SK-N-MC (cell line): ENCODE data around the gene MAPK12.

Experiments
- DNase-seq: peaks from one replicate; pipeline ENCODE4 v3.0.0-alpha.2; 2011; ENCODE audit warnings: low read depth, low spot score
- H3K27ac ChIP-seq: fragments of 200-600 bp; sonication (generic); 2 replicates; pipeline ENCODE4 v1.5.1; 2016; ENCODE audit warnings: mixed run types
- H3K36me3 ChIP-seq: fragments of 200-600 bp; sonication (generic); 2 replicates; pipeline ENCODE4 v1.6.1; 2017; ENCODE audit warnings: antibody characterized with exemption, low read length, mixed read lengths; ENCODE audit not compliant: insufficient read depth
- H3K4me3 ChIP-seq: fragments of 200-600 bp; sonication (generic); 2 replicates; pipeline ENCODE4 v1.5.1; 2016
- H3K9ac ChIP-seq: fragments of 200-600 bp; sonication (generic); 2 replicates; pipeline ENCODE4 v1.8.0; 2017; ENCODE audit warnings: mixed run types, mixed read lengths; ENCODE audit not compliant: insufficient read length
- H3K9me3 ChIP-seq: fragments of 200-600 bp; sonication (generic); 2 replicates; pipeline ENCODE4 v1.6.1; 2017; ENCODE audit warnings: low read depth, mild to moderate bottlenecking, antibody characterized with exemption, low read length, moderate library complexity, mixed read lengths
- EZH2 ChIP-seq: fragments of 200-600 bp; sonication (generic); IDR thresholded peaks from one replicate; pipeline ENCODE4 v1.6.1; 2017; ENCODE audit warnings: antibody characterized with exemption
- FOXP2 ChIP-seq: optimal IDR thresholded peaks from 2 replicates; pipeline ENCODE3; 2011; ENCODE audit warnings: mild to moderate bottlenecking, moderate library complexity; ENCODE audit not compliant: insufficient read depth; ENCODE audit errors: extremely low read length, control extremely low read depth
- POLR2AphosphoS5 ChIP-seq: IDR thresholded peaks from 2 replicates; pipeline ENCODE4 v1.6.1; 2012; ENCODE audit warnings: mild to moderate bottlenecking, low read depth, low read length, borderline replicate concordance

The MAPK12 gene

GRCh38 chr22:50260801-50261614 is 475 bp downstream of the MAPK12 start:
- H3K9me3 ChIP-seq: no peaks in the 10 kb centered on the region
- no peaks in the 10 kb centered on the region for H3K36me3 ChIP-seq
- H3K27ac ChIP-seq: no peak overlapping the region
- peak overlapping the region; percentile 69 for H3K9ac ChIP-seq
- peak overlapping the region; percentile 83 for H3K4me3 ChIP-seq
- DNase-seq: no peak
- peak; percentile 59 for TF ChIP-seq POLR2AphosphoS5
- no peak for TF ChIP-seq FOXP2
- TF ChIP-seq EZH2: no peak

DNA sequence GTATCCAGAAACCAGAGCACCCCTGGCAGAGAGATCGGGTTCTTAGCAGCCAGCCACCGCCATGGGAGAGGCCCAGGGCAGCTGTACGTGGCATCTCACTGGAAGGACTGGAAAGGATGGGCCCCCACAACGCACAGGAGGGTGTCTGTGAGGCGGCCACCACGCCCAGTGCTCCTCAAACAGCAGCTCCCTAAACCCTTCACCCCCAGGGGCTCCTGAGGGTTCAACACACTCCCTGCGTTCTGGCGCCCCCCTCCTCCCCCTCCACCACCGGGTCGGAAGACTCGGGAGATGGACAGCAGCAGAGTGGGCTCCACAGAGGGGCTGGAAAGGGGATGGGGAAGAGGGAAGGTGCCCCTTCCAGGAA is 1.1 kb downstream of the MAPK12 start:
- no peaks in the 10 kb centered on the region for H3K36me3 ChIP-seq
- no peak overlapping the region for H3K27ac ChIP-seq
- H3K9ac ChIP-seq: peak overlapping the region; percentile 69
- no peak for TF ChIP-seq FOXP2
- no peak for TF ChIP-seq EZH2
- no peak for TF ChIP-seq POLR2AphosphoS5
- peak overlapping the region; percentile 83 for H3K4me3 ChIP-seq
- no peaks in the 10 kb centered on the region for H3K9me3 ChIP-seq
- DNase-seq: no peak

- TF ChIP-seq EZH2 (no peak), POLR2AphosphoS5 (no peak), FOXP2 (no peak)
- DNase-seq: no peak
- no peaks in the 10 kb centered on the region for H3K36me3 ChIP-seq
- H3K9me3 ChIP-seq: no peaks in the 10 kb centered on the region
- no peak overlapping the region for H3K4me3 ChIP-seq
- H3K27ac ChIP-seq: no peak overlapping the region
- no peak overlapping the region for H3K9ac ChIP-seq
Measured at GRCh38 chr22:50259302-50259701, 2.2 kb downstream of the MAPK12 start.

DNA sequence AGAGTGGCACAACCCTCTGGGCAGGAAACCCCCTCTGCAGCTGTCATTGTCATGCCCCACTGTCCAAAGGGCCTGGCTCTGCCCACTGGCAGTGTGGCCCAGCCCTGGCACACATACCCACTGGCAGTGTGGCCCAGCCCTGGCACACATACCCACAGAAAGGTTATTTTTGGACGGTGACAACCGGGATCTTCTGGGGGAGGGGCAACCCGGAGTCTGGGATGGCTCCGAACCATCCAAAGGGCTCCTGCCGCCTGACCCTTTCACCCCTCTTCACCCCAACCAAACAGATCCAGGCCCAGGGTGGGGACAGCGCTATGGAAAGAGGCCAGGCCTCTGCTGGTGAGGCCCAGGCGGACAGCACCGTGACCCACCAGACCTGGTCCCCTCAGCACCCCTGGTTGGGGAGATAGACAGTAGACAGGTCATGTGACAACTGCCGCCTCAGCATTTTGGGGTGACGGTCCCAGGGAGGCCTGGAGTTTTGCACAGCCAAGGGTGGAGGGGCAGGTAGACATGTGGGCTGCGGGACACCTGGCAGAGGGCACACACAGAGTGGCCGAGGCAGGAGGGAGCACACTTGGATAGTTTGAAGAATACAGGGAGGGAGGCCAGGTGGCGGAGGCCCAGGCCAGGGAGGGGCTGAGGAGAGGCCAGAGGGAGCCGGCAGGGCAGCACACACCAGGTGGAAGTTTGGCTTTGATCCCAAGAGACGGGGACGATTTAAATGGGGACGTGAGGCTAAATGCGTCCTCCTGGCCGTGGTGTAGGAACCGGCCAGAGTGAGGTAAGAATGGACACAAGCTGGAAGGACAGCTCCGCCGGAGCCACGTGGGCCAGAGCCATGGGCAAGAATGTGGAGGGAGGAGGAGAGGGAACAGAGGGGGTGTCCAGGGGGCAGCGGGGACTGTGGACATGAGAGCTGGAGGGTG is 2.9 kb downstream of the MAPK12 start:
- Histone ChIP-seq H3K27ac (no peak overlapping the region), H3K4me3 (no peak overlapping the region), H3K36me3 (no peaks in the 10 kb centered on the region), H3K9ac (no peak overlapping the region), H3K9me3 (no peaks in the 10 kb centered on the region)
- TF ChIP-seq FOXP2: no peak
- no peak for TF ChIP-seq POLR2AphosphoS5
- no peak for TF ChIP-seq EZH2
- no peak for DNase-seq

DNA sequence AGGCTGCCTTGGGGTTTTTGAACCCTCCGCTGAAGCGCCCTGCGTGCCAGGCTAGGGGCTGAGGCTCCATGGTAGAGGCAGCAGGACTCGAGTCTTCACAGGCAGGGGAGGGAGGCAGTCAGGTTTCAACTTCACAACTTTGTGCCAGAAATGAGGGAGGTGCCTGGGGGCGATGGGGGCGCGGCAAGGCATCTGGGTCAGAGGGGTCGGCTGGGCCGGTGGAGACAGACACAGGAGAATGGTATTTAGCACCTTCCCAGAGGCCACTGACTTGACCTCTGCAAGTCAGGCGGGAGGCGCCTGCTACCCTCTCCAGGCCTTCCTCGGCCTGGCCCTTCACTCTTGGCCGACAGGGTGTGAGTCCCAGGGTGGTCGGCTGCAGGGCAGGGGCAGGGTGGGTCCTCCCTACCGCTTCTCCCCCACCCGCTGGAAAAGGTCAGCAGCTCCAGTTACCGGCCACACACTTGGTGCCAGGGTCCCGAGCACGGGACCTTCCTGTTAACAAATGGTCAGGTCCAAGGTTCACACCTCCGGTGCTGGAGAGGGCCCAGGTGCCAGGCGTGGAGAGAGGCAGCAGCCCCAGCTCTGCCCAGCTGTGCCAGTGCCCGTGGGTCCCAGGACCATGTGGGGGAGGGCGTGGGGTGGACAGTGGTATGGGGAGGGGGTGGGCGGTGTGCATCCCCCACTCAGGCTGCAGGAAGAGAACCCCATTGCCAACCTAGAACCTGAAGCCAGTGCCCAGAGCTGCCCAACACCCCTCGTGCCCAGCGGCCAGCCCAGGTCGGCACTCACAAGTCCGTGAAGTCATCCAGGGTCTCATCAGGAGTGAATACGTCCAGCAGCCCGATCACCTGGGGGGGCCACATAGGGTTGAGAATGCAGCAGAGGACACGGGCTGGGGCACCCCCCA is 3.8 kb downstream of the MAPK12 start:
- Histone ChIP-seq H3K36me3 (no peaks in the 10 kb centered on the region), H3K27ac (no peak overlapping the region), H3K4me3 (no peak overlapping the region), H3K9ac (no peak overlapping the region), H3K9me3 (no peaks in the 10 kb centered on the region)
- no peak for DNase-seq
- TF ChIP-seq POLR2AphosphoS5: no peak
- TF ChIP-seq EZH2: no peak
- no peak for TF ChIP-seq FOXP2

GRCh38 chr22:50257041-50257440 is 4.4 kb downstream of the MAPK12 start:
- Histone ChIP-seq H3K9ac (no peak overlapping the region), H3K36me3 (no peaks in the 10 kb centered on the region), H3K9me3 (no peaks in the 10 kb centered on the region), H3K4me3 (no peak overlapping the region), H3K27ac (no peak overlapping the region)
- TF ChIP-seq EZH2 (no peak), POLR2AphosphoS5 (no peak)
- DNase-seq: no peak

- no peak for DNase-seq
- Histone ChIP-seq H3K9ac (no peak overlapping the region), H3K27ac (no peak overlapping the region), H3K36me3 (no peaks in the 10 kb centered on the region), H3K9me3 (no peaks in the 10 kb centered on the region), H3K4me3 (no peak overlapping the region)
- TF ChIP-seq EZH2: no peak
Measured at GRCh38 chr22:50256258-50256862, 5.1 kb downstream of the MAPK12 start.
